Activated CD4-positive, alpha-beta memory T cell treated with anti-CD3 and anti-CD28 coated beads for 36 hours (primary cell): Measurements from ENCODE around the gene RFX7. TPM values are rescaled to one million over a fixed set of nuclear protein-coding genes. Genes with fewer than 3 reads are reported as not detected.
"Not testable (repeated sequence)": the region's sequence is repeated elsewhere in the genome, so short reads cannot be mapped to it uniquely, and the experiment has no call there.

Experiments
- CTCF ChIA-PET: fragments of 350-600 bp; sonication (Branson Sonifier 250); formaldehyde crosslinking; loops from one replicate; lab custom pipeline; 2021; ENCODE audit warnings: antibody characterized with exemption, inconsistent platforms; lab: Charles Lee
- POLR2A ChIA-PET: fragments of 350-600 bp; sonication (Branson Sonifier 250); formaldehyde crosslinking; loops from one replicate; lab custom pipeline; 2021; ENCODE audit warnings: antibody characterized with exemption; lab: Charles Lee
- DNase-seq: peaks from one replicate; pipeline ENCODE4 v3.0.0-alpha.2; 2020
- H3K27ac Mint-ChIP-seq: one replicate; pipeline ENCODE4 v1.8.0; 2021; ENCODE audit warnings: mixed read lengths
- H3K27me3 Mint-ChIP-seq: one replicate; pipeline ENCODE4 v1.8.0; 2021; ENCODE audit warnings: mixed read lengths
- H3K36me3 Mint-ChIP-seq: one replicate; pipeline ENCODE4 v1.8.0; 2021; ENCODE audit warnings: mixed read lengths
- H3K4me1 Mint-ChIP-seq: one replicate; pipeline ENCODE4 v1.8.0; 2021; ENCODE audit warnings: low read depth, mixed read lengths
- H3K4me3 Mint-ChIP-seq: one replicate; pipeline ENCODE4 v1.8.0; 2021; ENCODE audit warnings: mild to moderate bottlenecking, mixed read lengths
- H3K9me3 Mint-ChIP-seq: one replicate; pipeline ENCODE4 v1.8.0; 2021; ENCODE audit warnings: mixed read lengths
- intact Hi-C: fragments of 100-400 bp; cut with micrococcal nuclease; formaldehyde crosslinking; loops from one replicate; pipeline ENCODE4 v1.15.1; 2023
- total RNA-seq, 2 experiments: library from RNA; stranded (reverse); gene quantifications; one replicate each; pipeline ENCODE4 v1.2.3, GENCODE V29; 2021

The RFX7 gene
- total RNA-seq, 2 experiments from 2014 or later, result 20.5 to 22.1 TPM

DNA sequence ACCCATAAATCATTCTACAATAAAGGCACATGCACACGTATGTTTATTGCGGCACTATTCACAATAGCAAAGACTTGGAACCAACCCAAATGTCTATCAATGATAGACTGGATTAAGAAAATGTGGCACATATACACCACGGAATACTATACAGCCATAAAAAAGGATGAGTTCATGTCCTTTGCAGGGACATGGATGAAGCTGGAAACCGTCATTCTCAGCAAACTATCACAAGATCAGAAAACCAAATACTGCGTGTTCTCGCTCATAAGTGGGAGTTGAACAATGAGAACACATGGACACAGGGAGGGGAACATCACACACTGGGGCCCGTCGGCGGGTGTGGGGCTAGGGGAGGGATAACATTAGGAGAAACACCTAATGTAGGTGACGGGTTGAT lies 88.4 kb downstream of the RFX7 start:
- H3K27ac Mint-ChIP-seq, H3K27me3 Mint-ChIP-seq, intact Hi-C loops, CTCF ChIA-PET, POLR2A ChIA-PET, H3K4me3 Mint-ChIP-seq, DNase-seq: not testable (repeated sequence)
- Mint-ChIP-seq H3K4me1 (peaks cover 27% of the 10 kb centered on the region), H3K9me3 (peaks cover 17% of the 10 kb centered on the region), H3K36me3 (peaks cover 19% of the 10 kb centered on the region)

DNA sequence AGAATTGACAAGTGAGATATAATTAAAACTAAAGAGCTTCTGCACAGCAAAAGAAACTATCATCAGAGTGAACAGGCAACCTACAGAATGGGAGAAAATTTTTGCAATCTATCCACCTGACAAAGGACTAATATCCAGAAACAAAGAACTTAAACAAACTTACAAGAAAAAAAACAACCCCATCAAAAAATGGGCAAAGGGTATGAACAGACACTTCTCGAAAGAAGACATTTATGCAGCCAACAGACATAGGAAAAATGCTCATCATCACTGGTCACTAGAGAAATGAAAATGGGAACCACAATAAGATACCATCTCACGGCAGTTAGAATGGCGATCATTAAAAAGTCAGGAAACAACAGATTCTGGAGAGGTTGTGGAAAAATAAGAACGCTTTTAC lies 88.9 kb downstream of the RFX7 start:
- H3K27ac Mint-ChIP-seq, DNase-seq, POLR2A ChIA-PET, H3K4me3 Mint-ChIP-seq, intact Hi-C loops, H3K27me3 Mint-ChIP-seq, CTCF ChIA-PET: not testable (repeated sequence)
- peaks cover 24% of the 10 kb centered on the region for H3K4me1 Mint-ChIP-seq
- peaks cover 19% of the 10 kb centered on the region for H3K36me3 Mint-ChIP-seq
- H3K9me3 Mint-ChIP-seq, result peaks cover 17% of the 10 kb centered on the region

DNA sequence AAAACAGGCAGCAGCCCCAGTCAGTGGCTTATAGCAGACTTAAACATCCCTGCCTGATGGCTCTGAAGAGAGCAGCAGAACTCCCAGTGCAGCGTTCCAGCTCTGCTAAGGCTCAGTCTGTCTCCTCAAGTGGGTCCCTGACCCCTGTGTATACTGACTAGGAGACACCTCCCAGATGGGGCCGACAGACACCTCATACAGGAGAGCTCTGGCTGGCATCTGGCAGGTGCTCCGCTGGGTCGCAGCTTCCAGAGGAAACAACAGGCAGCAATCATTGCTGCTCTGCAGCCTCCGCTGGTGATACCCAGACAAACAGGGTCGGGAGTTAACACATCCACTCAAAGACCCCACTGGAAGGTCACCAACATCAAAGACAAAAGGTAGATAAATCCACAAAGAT lies 93.5 kb downstream of the RFX7 start:
- intact Hi-C loops, result no loop called here
- Mint-ChIP-seq H3K9me3 (peaks cover 11% of the 10 kb centered on the region), H3K36me3 (peaks cover 26% of the 10 kb centered on the region), H3K4me3 (no peak overlapping the region), H3K27ac (no peak overlapping the region), H3K4me1 (peaks cover 36% of the 10 kb centered on the region), H3K27me3 (no peaks in the 10 kb centered on the region)
- DNase-seq, result no peak
- ChIA-PET POLR2A (no interaction called here), CTCF (no interaction called here)

DNA sequence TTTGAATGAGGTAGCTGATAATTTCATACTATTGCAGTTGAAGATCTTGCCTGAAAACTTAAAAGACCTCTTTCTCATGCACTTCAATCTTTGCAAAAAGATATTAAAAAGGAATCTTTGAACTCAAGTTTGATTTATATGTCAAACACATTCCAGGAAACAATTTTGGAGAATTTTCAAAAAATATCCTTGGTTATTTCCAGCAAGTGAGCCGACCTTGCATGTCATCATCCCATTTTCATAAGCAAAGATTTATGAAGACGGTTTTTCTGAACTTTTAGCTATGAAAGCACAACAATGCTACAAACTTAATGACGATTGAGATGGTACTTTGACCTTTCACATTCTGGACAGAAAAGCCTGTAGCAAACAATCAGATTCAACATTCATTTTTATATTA lies 95.6 kb downstream of the RFX7 start:
- no peak overlapping the region for H3K4me3 Mint-ChIP-seq
- H3K4me1 Mint-ChIP-seq, result peaks cover 22% of the 10 kb centered on the region
- CTCF ChIA-PET, result no interaction called here
- intact Hi-C loops, result no loop called here
- no peaks in the 10 kb centered on the region for H3K27me3 Mint-ChIP-seq
- H3K36me3 Mint-ChIP-seq, result peaks cover 21% of the 10 kb centered on the region
- H3K9me3 Mint-ChIP-seq, result no peaks in the 10 kb centered on the region
- POLR2A ChIA-PET, result no interaction called here
- no peak for DNase-seq
- no peak overlapping the region for H3K27ac Mint-ChIP-seq

DNA sequence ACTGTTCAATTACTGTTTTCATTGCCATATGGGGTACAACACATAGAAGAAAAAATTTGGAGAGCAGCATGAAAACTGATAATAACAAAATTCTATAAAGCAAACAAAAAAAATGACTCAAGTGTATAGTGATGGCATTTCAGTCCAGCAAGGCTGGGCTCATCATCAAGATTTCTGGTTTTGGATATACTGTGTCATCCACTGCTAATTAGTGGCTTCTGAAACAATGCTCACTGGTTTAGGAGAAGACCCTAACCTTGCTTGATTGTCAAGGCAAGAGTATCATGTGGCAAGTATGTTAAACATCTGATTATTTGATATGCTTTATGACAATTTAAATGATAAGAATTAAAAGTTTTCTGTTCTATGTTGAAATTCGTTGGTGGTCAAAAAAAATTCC lies 96.9 kb downstream of the RFX7 start:
- Mint-ChIP-seq H3K27me3 (no peaks in the 10 kb centered on the region), H3K4me3 (no peak overlapping the region), H3K36me3 (peaks cover 28% of the 10 kb centered on the region), H3K27ac (no peak overlapping the region), H3K9me3 (no peaks in the 10 kb centered on the region), H3K4me1 (peaks cover 16% of the 10 kb centered on the region)
- CTCF ChIA-PET, result no interaction called here
- no peak for DNase-seq
- POLR2A ChIA-PET, result no interaction called here
- intact Hi-C loops, result no loop called here

DNA sequence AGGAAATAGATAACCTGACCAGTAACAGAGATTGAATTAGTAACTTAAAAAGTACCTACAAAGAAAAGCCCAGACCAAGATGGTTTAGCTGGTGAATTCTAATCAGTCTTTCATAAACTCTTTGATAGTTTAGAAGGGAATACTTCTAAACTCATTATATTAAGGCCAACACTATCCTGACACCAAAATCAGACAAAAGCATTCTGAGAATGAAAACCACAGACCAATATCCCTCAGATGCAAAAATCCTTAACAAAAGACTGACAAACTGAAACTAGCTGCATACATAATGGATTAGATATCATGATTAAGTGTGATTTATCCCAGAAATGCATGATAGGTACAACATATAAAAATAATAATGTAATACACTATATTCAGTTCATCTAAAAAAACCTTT lies 115.6 kb downstream of the RFX7 start:
- Mint-ChIP-seq H3K4me1 (no peaks in the 10 kb centered on the region), H3K36me3 (peaks cover 65% of the 10 kb centered on the region), H3K27me3 (no peaks in the 10 kb centered on the region), H3K27ac (no peak overlapping the region), H3K9me3 (peaks cover 39% of the 10 kb centered on the region), H3K4me3 (no peak overlapping the region)
- ChIA-PET CTCF (no interaction called here), POLR2A (no interaction called here)
- intact Hi-C loops, result no loop called here
- DNase-seq, result no peak

DNA sequence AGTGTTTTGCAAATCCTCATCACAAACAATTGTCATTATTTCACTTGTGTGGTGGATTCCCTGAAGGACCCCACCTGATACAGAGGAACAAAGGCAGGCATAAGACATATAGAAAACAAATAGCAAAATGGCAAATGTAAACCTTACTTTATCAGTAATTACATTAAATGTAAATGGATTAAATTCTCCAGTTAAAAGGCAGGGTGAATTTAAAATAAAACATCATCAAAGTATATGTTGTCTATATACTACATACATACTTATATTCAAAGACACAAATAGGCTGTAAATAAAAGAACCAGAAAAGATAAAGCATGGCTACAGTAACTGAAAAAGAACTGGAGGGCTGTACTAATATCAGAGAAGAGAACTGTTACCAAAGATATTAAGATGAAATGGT lies 117.3 kb downstream of the RFX7 start:
- CTCF ChIA-PET, result no interaction called here
- no peaks in the 10 kb centered on the region for H3K4me1 Mint-ChIP-seq
- no peak overlapping the region for H3K27ac Mint-ChIP-seq
- no peak overlapping the region for H3K4me3 Mint-ChIP-seq
- no peaks in the 10 kb centered on the region for H3K27me3 Mint-ChIP-seq
- intact Hi-C loops, result no loop called here
- peaks cover 74% of the 10 kb centered on the region for H3K36me3 Mint-ChIP-seq
- DNase-seq, result no peak
- H3K9me3 Mint-ChIP-seq, result peaks cover 52% of the 10 kb centered on the region
- POLR2A ChIA-PET, result no interaction called here

DNA sequence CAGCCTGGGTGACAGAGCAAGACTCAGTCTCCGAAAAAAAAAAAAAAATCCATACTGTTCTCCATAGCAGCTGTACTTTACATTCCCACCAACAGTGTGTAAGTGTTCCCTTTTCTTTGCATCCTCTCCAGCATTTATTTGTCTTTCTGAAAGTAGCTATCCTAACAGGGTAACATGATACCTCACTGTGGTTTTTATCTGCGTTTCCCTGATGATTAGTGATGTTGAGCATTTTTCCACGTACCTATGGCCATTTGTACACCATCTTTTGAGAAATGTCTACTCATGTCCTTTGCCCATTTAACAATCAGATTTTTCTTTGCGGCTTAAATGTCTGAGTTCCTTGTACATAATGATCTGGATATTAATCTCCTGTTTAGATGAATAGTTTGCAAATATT lies 119.3 kb downstream of the RFX7 start:
- POLR2A ChIA-PET, result no interaction called here
- H3K27ac Mint-ChIP-seq, result no peak overlapping the region
- CTCF ChIA-PET, result interaction anchor here (0.6 kb wide), 1 partner anchor 43 kb away, joined by 4 read pairs; no protein-coding TSS in a partner anchor
- no peaks in the 10 kb centered on the region for H3K4me1 Mint-ChIP-seq
- H3K27me3 Mint-ChIP-seq, result no peaks in the 10 kb centered on the region
- H3K36me3 Mint-ChIP-seq, result peaks cover 61% of the 10 kb centered on the region
- DNase-seq, result no peak
- intact Hi-C loops, result no loop called here
- H3K4me3 Mint-ChIP-seq, result no peak overlapping the region
- peaks cover 52% of the 10 kb centered on the region for H3K9me3 Mint-ChIP-seq

DNA sequence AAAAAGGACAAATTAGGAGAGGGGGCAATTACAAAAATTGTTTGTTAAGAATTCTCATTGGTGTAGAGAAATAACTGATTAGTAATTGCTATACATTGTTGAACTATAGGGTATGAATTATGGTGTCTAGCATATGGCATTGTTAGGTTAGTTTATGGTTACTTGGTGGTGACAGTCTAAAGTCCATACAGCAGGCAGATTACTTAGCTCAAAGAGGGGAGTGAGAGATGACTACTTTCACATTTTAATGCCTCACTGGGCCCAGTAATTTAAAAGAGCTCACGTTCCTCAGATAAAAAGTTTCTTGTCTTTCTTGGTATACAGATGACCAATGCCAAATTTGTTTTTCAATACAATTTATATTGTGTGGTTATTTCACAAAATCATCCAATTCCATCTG lies 137.8 kb downstream of the RFX7 start:
- no peak overlapping the region for H3K27ac Mint-ChIP-seq

DNA sequence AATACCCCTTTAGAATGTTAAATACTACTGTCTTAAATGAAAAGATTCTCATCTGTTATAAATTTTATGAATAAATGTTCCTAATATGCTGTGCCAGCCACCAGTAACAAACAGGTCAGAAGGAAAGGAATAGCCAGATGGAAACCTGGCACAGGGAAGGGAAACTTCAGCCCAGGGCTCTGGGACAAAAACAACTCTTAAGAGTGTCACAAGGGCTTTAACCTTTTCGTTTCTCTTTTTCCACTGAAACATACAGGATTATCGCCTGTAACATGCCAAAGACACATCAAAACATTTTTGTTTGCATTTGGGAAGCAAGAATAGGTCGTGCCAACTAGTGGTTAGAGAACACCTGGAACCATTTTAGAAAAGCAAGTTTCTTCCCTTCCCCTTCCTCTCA lies 141.2 kb downstream of the RFX7 start:
- Mint-ChIP-seq H3K9me3 (no peaks in the 10 kb centered on the region), H3K4me3 (no peak overlapping the region), H3K27ac (no peak overlapping the region), H3K27me3 (no peaks in the 10 kb centered on the region), H3K4me1 (no peaks in the 10 kb centered on the region), H3K36me3 (peaks cover 23% of the 10 kb centered on the region)
- intact Hi-C loops, result no loop called here
- DNase-seq, result no peak
- CTCF ChIA-PET, result no interaction called here
- POLR2A ChIA-PET, result no interaction called here

More for the DNA sequence above, 137.8 kb downstream of the RFX7 start:
- Mint-ChIP-seq H3K36me3 (peaks cover 7% of the 10 kb centered on the region), H3K4me3 (no peak overlapping the region), H3K4me1 (no peaks in the 10 kb centered on the region), H3K9me3 (no peaks in the 10 kb centered on the region), H3K27me3 (no peaks in the 10 kb centered on the region)
- no peak for DNase-seq
- CTCF ChIA-PET, result interaction anchor here (0.6 kb wide), 1 partner anchor 1572 kb away, joined by 3 read pairs; no protein-coding TSS in a partner anchor
- POLR2A ChIA-PET, result no interaction called here
- intact Hi-C loops, result no loop called here

DNA sequence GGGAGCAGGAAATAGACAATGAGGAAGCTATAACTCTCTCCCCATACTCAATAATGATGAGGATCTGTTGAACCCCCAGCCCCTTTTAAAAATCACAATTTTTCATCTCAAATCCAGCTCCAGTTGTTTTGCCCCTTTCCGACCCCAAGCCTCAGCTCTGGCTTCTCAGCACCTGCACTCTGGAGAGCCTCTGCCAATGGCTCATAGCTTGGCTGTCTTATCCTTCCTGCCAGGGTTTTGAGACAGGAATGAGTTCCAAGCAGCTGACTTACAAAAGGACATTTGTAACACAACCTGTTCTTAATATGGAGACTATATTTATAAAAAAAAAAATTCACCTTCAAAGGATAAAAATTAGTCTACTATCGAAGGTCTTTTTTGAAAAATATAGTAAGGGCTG lies 144.4 kb downstream of the RFX7 start:
- peaks cover 49% of the 10 kb centered on the region for H3K36me3 Mint-ChIP-seq
- H3K9me3 Mint-ChIP-seq, result no peaks in the 10 kb centered on the region
- intact Hi-C loops, result no loop called here
- ChIA-PET POLR2A (no interaction called here), CTCF (no interaction called here)
- H3K4me3 Mint-ChIP-seq, result no peak overlapping the region
- H3K4me1 Mint-ChIP-seq, result no peaks in the 10 kb centered on the region
- no peak for DNase-seq
- no peak overlapping the region for H3K27ac Mint-ChIP-seq
- H3K27me3 Mint-ChIP-seq, result no peaks in the 10 kb centered on the region

DNA sequence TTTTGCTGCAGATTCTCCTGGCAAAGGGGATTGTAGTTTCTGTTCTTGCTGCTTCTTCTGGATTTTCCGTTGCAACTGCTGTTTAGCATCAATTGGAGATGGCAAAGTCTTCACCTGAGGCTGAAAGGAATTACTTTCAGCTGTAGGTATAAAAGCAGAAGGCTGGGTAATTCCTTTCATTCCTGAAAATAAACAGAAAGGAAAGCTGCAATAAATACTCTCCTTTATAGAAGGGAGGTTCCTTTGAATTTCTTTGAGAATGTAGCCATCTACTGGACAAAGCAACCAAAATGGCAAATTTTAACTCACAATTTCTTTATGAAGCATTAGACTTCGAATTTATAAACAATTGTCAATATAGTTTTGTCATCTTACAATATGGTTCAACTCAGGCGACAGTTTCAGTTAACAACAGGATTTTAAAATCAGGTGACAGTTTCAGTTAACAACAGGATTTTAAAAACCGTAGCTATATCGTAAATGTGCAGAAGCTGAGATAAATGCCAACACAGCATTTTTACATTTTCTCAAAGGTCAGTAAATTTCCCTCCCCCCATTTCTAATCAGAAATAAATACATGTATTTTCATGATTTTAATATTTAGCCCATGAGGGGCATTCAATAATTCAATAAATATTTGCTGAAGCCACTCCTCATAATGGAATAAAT lies 145.3 kb downstream of the RFX7 start:
- H3K27me3 Mint-ChIP-seq, result no peaks in the 10 kb centered on the region

DNA sequence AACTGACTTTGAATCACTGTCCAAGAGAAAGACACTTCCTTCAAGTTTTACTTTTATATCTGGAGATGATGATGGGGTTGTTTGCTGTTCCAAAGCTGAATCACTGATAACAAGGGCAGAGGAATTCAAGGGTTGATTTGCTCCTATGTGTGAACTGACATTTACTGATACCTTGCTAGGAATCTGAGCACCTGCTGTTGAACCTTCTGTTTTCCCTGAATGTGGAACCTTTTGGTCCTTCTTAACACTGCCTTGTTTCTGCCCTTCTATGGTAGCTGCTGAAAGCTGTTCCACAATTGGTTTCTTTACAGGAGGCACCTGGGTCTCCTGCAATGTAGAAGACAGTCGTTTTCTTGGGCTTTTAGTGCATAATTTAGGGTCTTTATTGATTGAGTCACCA lies 148.3 kb downstream of the RFX7 start:
- ChIA-PET POLR2A (no interaction called here), CTCF (no interaction called here)
- DNase-seq, result no peak
- Mint-ChIP-seq H3K4me3 (no peak overlapping the region), H3K9me3 (no peaks in the 10 kb centered on the region), H3K27ac (no peak overlapping the region), H3K27me3 (no peaks in the 10 kb centered on the region), H3K36me3 (peaks cover 64% of the 10 kb centered on the region), H3K4me1 (no peaks in the 10 kb centered on the region)
- intact Hi-C loops, result no loop called here

More for the DNA sequence above, 145.3 kb downstream of the RFX7 start:
- no peaks in the 10 kb centered on the region for H3K9me3 Mint-ChIP-seq
- H3K36me3 Mint-ChIP-seq, result peaks cover 58% of the 10 kb centered on the region
- ChIA-PET CTCF (interaction anchor here (0.7 to 1.0 kb wide), 2 partner anchors 10 to 391 kb away, joined by 3 read pairs; no protein-coding TSS in a partner anchor), POLR2A (no interaction called here)
- H3K4me1 Mint-ChIP-seq, result no peaks in the 10 kb centered on the region
- H3K27ac Mint-ChIP-seq, result no peak overlapping the region
- no peak for DNase-seq
- H3K4me3 Mint-ChIP-seq, result no peak overlapping the region
- intact Hi-C loops, result no loop called here
